HEK293 (cell line): ENCODE results near the gene C12orf56.
"Not testable (repeated sequence)": the region's sequence is repeated elsewhere in the genome, so short reads cannot be mapped to it uniquely, and the experiment has no call there.

Source experiments
- CTCF ChIA-PET: fragments of 350-600 bp; formaldehyde crosslinking; extraction: SDS; loops from one replicate; lab custom pipeline; 2021; ENCODE audit warnings: antibody characterized with exemption; lab: Yijun Ruan, JAX
- POLR2A ChIA-PET: fragments of 300-600 bp; formaldehyde crosslinking; extraction: SDS; loops from one replicate; lab custom pipeline; 2020; ENCODE audit warnings: antibody characterized with exemption, inconsistent platforms; lab: Yijun Ruan, JAX
- H3K27ac ChIP-seq: fragments of 200-500 bp; sonication (Bioruptor generic); 2 replicates; pipeline ENCODE4 v1.5.1; 2014; ENCODE audit warnings: low read depth, low read length, control low read depth, inconsistent platforms; ENCODE audit errors: extremely low read depth
- H3K36me3 ChIP-seq, 2 experiments: fragments of 200-500 bp in 1 of 2; sonication (Bioruptor generic) in 1 of 2; 1 replicate in 1 of 2; 2 replicates in 1 of 2; pipeline ENCODE4 v1.5.1; 2014 to 2017; ENCODE audit warnings: inconsistent platforms in 2 of 2, low read length in 2 of 2; ENCODE audit not compliant: control insufficient read depth in 2 of 2, insufficient read depth in 1 of 2
- H3K4me1 ChIP-seq: fragments of 200-500 bp; sonication (Bioruptor generic); 2 replicates; pipeline ENCODE4 v1.5.1; 2014; ENCODE audit warnings: mild to moderate bottlenecking, low read length, inconsistent platforms; ENCODE audit not compliant: control insufficient read depth, insufficient read depth
- H3K4me3 ChIP-seq: 2 replicates; pipeline ENCODE4 v1.5.1; 2011; ENCODE audit warnings: low read depth, mild to moderate bottlenecking, control low read depth, low read length, moderate library complexity
- H3K9me3 ChIP-seq: fragments of 200-500 bp; sonication (Bioruptor generic); 2 replicates; pipeline ENCODE4 v1.5.1; 2014; ENCODE audit warnings: low read depth, low read length, inconsistent platforms; ENCODE audit not compliant: control insufficient read depth, insufficient read depth
- FEZF1 ChIP-seq: fragments of 450-650 bp; formaldehyde crosslinking; IDR thresholded peaks from 2 replicates; pipeline ENCODE4 v1.5.1; 2016; ENCODE audit warnings: missing biosample characterization, missing genetic modification characterization
- GLIS2 ChIP-seq: fragments of 450-650 bp; formaldehyde crosslinking; IDR thresholded peaks from 2 replicates; pipeline ENCODE4 v1.5.1; 2016; ENCODE audit warnings: missing biosample characterization, missing genetic modification characterization
- HOXA7 ChIP-seq: sonication (generic); formaldehyde crosslinking; IDR thresholded peaks from 2 replicates; pipeline ENCODE4 v1.8.1; 2022; ENCODE audit warnings: missing genetic modification reagents, borderline replicate concordance
- INSM2 ChIP-seq: fragments of 450-650 bp; formaldehyde crosslinking; IDR thresholded peaks from 2 replicates; pipeline ENCODE4 v1.5.1; 2016; ENCODE audit warnings: missing biosample characterization, missing genetic modification characterization
- MYNN ChIP-seq: fragments of 450-650 bp; formaldehyde crosslinking; IDR thresholded peaks from 2 replicates; pipeline ENCODE4 v1.5.1; 2016; ENCODE audit warnings: missing biosample characterization, missing genetic modification characterization, borderline replicate concordance
- REPIN1 ChIP-seq: fragments of 450-650 bp; formaldehyde crosslinking; IDR thresholded peaks from 2 replicates; pipeline ENCODE4 v1.5.1; 2017; ENCODE audit warnings: missing biosample characterization, missing genetic modification characterization, low read depth
- ZBTB49 ChIP-seq: fragments of 450-650 bp; formaldehyde crosslinking; IDR thresholded peaks from 2 replicates; pipeline ENCODE4 v1.5.1; 2016; ENCODE audit warnings: missing biosample characterization, missing genetic modification characterization, low read depth
- ZFP37 ChIP-seq: fragments of 450-650 bp; formaldehyde crosslinking; IDR thresholded peaks from 2 replicates; pipeline ENCODE4 v1.5.1; 2016; ENCODE audit warnings: missing biosample characterization, missing genetic modification characterization
- ZNF112 ChIP-seq: fragments of 450-650 bp; formaldehyde crosslinking; IDR thresholded peaks from 2 replicates; pipeline ENCODE4 v1.5.0; 2017; ENCODE audit warnings: missing biosample characterization, missing genetic modification characterization
- ZNF239 ChIP-seq: fragments of 450-650 bp; formaldehyde crosslinking; IDR thresholded peaks from 2 replicates; pipeline ENCODE4 v1.5.1; 2016; ENCODE audit warnings: missing biosample characterization, missing genetic modification characterization
- ZNF26 ChIP-seq: fragments of 450-650 bp; formaldehyde crosslinking; IDR thresholded peaks from 2 replicates; pipeline ENCODE4 v1.5.1; 2016; ENCODE audit warnings: missing biosample characterization, missing genetic modification characterization
- ZNF302 ChIP-seq: fragments of 450-650 bp; formaldehyde crosslinking; IDR thresholded peaks from 2 replicates; pipeline ENCODE4 v1.5.1; 2016; ENCODE audit warnings: missing biosample characterization, missing genetic modification characterization, low read depth
- ZNF324 ChIP-seq: fragments of 450-650 bp; formaldehyde crosslinking; IDR thresholded peaks from 2 replicates; pipeline ENCODE4 v1.5.1; 2016; ENCODE audit warnings: missing biosample characterization, missing genetic modification characterization
- ZNF416 ChIP-seq: fragments of 450-650 bp; formaldehyde crosslinking; IDR thresholded peaks from 2 replicates; pipeline ENCODE4 v1.5.1; 2016; ENCODE audit warnings: missing biosample characterization, missing genetic modification characterization
- ZNF558 ChIP-seq: fragments of 450-650 bp; formaldehyde crosslinking; IDR thresholded peaks from 2 replicates; pipeline ENCODE4 v1.5.1; 2016; ENCODE audit warnings: missing biosample characterization, missing genetic modification characterization
- ZNF624 ChIP-seq: fragments of 450-650 bp; formaldehyde crosslinking; IDR thresholded peaks from 2 replicates; pipeline ENCODE4 v1.5.1; 2017; ENCODE audit warnings: missing biosample characterization, missing genetic modification characterization
- ZNF664 ChIP-seq: fragments of 450-650 bp; formaldehyde crosslinking; IDR thresholded peaks from 2 replicates; pipeline ENCODE4 v1.5.1; 2016; ENCODE audit warnings: missing biosample characterization, missing genetic modification characterization
- ZNF704 ChIP-seq: fragments of 450-650 bp; formaldehyde crosslinking; IDR thresholded peaks from 2 replicates; pipeline ENCODE4 v1.5.1; 2016; ENCODE audit warnings: missing biosample characterization, missing genetic modification characterization
- ZNF776 ChIP-seq: fragments of 450-650 bp; formaldehyde crosslinking; IDR thresholded peaks from 2 replicates; pipeline ENCODE4 v1.5.0; 2017; ENCODE audit warnings: missing biosample characterization, missing genetic modification characterization, borderline replicate concordance
- ZNF785 ChIP-seq: fragments of 450-650 bp; formaldehyde crosslinking; IDR thresholded peaks from 2 replicates; pipeline ENCODE4 v1.5.1; 2016; ENCODE audit warnings: missing biosample characterization, missing genetic modification characterization
- ZSCAN4 ChIP-seq: fragments of 450-650 bp; formaldehyde crosslinking; IDR thresholded peaks from 2 replicates; pipeline ENCODE4 v1.5.1; 2017; ENCODE audit warnings: missing biosample characterization, missing genetic modification characterization

The C12orf56 gene

GRCh38 chr12:64347630-64348029 is 42.9 kb downstream of the C12orf56 start:
- H3K27ac ChIP-seq, result no peak overlapping the region
- H3K4me3 ChIP-seq, result no peak overlapping the region
- no peaks in the 10 kb centered on the region for H3K36me3 ChIP-seq
- ChIA-PET POLR2A (no interaction called here), CTCF (no interaction called here)
- H3K9me3 ChIP-seq, result no peaks in the 10 kb centered on the region
- TF ChIP-seq GLIS2 (tag by site-specific recombination) (no peak), ZNF558 (no peak), ZNF776 (tag by site-specific recombination) (no peak), REPIN1 (tag by site-specific recombination) (no peak), ZNF664 (tag by site-specific recombination) (no peak), INSM2 (tag by site-specific recombination) (no peak), ZFP37 (tag by site-specific recombination) (no peak), FEZF1 (tag by site-specific recombination) (no peak), ZNF624 (no peak), ZSCAN4 (tag by site-specific recombination) (no peak), ZNF785 (tag by site-specific recombination) (no peak), ZBTB49 (no peak), ZNF239 (tag by site-specific recombination) (no peak), ZNF704 (no peak), ZNF26 (tag by site-specific recombination) (no peak), HOXA7 (CRISPR knock-in tag) (no peak), MYNN (tag by site-specific recombination) (no peak), ZNF112 (tag by site-specific recombination) (no peak), ZNF324 (no peak), ZNF416 (tag by site-specific recombination) (no peak)
- H3K4me1 ChIP-seq, result no peaks in the 10 kb centered on the region

- H3K9me3 ChIP-seq, H3K4me1 ChIP-seq, H3K27ac ChIP-seq, H3K36me3 ChIP-seq, POLR2A ChIA-PET, H3K4me3 ChIP-seq, CTCF ChIA-PET: not testable (repeated sequence)
- TF ChIP-seq ZNF302 (tag by site-specific recombination), result peak; percentile 78; the same call in 1 of the 2 replicates
Observed at GRCh38 chr12:64344631-64345030, 45.9 kb downstream of the C12orf56 start.

GRCh38 chr12:64340546-64340945 is 50.0 kb downstream of the C12orf56 start:
- CTCF ChIA-PET, H3K36me3 ChIP-seq, POLR2A ChIA-PET, H3K4me3 ChIP-seq, H3K9me3 ChIP-seq, H3K27ac ChIP-seq, H3K4me1 ChIP-seq: not testable (repeated sequence)
